ENCODE results near the gene TBRG1.
"Not testable (repeated sequence)": the region's sequence is repeated elsewhere in the genome, so short reads cannot be mapped to it uniquely, and the experiment has no call there.

Gene TBRG1

DNA sequence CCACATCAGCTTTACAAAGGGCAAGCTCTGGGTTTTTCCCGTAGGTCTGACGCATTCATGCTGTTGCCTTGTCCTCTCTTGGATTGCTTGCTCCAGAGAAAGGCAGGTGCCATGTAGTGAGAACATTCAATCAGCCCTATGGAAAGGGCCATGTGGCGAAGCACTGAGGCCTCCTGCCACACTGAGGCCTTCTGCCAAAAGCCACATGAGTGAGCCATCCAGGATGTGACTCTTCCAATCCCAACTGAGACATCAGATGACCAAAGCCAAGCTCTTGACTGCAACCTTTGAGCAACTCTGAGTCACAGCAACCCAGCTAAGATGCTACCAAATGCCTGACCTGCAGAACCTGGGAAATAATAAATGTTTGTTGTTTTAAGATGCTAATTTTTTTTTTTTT is 20.5 kb upstream of the TBRG1 start:
- Mint-ChIP-seq H3K4me3 (no peak overlapping the region), H3K27me3 (peaks cover 8% of the 10 kb centered on the region), H3K27ac (no peak overlapping the region), H3K9me3 (no peaks in the 10 kb centered on the region), H3K36me3 (no peaks in the 10 kb centered on the region), H3K4me1 (no peaks in the 10 kb centered on the region)
- no peak for DNase-seq
- CTCF ChIA-PET, result interaction anchor here (2.1 kb wide), 1 partner anchor 17 kb away, joined by 5 read pairs; no protein-coding TSS in a partner anchor

DNA sequence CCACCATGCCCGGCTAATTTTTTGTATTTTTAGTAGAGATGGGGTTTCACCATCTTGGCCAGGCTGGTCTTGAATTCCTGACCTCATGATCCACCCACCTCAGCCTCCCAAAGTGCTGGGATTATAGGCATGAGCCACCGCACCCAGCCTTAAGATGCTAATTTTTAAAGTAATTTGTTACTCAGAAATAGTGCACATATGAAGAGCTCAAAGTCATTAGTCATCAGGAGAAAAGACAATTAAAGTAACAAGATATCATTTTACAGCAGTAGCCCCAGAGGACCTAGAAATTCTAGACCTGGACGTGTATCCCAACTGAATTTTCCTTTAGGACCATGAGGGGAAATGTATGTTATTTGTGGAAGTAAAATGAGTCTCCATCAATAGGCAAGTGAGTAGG is 19.9 kb upstream of the TBRG1 start:
- DNase-seq, CTCF ChIA-PET, H3K4me1 Mint-ChIP-seq, H3K36me3 Mint-ChIP-seq, H3K27ac Mint-ChIP-seq, H3K27me3 Mint-ChIP-seq, H3K9me3 Mint-ChIP-seq, H3K4me3 Mint-ChIP-seq: not testable (repeated sequence)

DNA sequence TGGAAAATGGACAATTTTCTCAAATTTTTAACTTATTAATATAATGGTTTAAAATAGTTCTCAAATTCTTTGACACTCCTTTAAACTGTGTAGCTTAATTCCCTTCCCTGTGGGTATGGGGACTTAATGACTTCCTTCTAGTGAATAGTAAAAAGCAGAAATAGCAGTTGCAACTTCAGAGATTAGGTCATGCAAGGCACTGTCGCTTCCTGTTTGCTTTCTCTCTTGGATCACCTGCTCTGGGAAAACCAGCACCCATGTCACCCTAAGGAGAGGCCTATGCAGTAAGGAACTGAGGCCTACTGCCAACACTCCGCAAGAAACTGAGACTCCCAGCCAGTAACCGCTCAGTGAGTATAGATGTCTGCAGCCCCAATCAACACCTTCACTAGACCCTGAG is 16.9 kb upstream of the TBRG1 start:
- H3K4me3 Mint-ChIP-seq, result no peak overlapping the region
- H3K27ac Mint-ChIP-seq, result no peak overlapping the region
- peaks cover 3% of the 10 kb centered on the region for H3K27me3 Mint-ChIP-seq
- no peaks in the 10 kb centered on the region for H3K36me3 Mint-ChIP-seq
- no peaks in the 10 kb centered on the region for H3K4me1 Mint-ChIP-seq
- H3K9me3 Mint-ChIP-seq, result no peaks in the 10 kb centered on the region
- CTCF ChIA-PET, result no interaction called here
- no peak for DNase-seq

DNA sequence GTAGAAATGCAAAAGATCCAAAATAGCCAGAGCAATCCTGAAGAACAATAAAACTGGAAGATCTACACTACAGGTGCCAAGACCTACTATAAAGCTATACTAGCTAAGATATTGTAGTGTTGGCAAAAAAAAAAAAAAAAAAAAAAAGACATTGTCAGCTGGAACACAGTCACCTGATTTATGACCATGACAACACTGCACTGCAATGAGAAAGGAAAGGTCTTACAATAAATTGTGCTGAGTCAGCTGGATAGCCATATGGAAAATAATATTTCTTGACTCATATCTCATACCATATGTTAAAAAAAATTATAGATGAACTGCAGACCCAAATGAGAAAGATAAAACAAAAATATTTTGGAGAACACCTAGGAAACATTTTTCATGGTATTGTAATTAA is 14.5 kb upstream of the TBRG1 start:
- H3K27me3 Mint-ChIP-seq, result peaks cover 3% of the 10 kb centered on the region
- DNase-seq, result no peak
- H3K9me3 Mint-ChIP-seq, result no peaks in the 10 kb centered on the region
- no peak overlapping the region for H3K27ac Mint-ChIP-seq
- no peak overlapping the region for H3K4me3 Mint-ChIP-seq
- CTCF ChIA-PET, result no interaction called here
- peaks cover 7% of the 10 kb centered on the region for H3K4me1 Mint-ChIP-seq
- no peaks in the 10 kb centered on the region for H3K36me3 Mint-ChIP-seq

DNA sequence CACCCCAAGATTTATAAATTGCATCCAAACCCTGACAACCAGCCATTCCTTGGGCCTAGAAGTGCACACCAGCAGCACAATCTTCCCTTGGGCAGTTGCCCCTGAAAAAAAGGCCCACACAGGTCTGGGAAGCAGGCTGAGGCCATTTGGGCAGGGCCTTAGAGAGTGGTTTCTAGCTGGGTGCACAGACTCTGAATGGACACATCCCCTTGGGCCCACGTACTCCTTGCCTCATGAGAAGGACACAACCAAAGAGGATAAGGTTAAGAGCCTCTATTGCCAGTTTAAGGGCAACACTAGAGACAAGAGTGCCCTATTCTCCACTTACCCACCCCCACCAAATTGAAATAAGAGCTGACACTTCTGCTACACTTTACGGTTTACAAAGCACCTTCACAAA is 12.4 kb upstream of the TBRG1 start:
- Mint-ChIP-seq H3K27me3 (peaks cover 8% of the 10 kb centered on the region), H3K36me3 (no peaks in the 10 kb centered on the region), H3K9me3 (no peaks in the 10 kb centered on the region), H3K4me3 (no peak overlapping the region), H3K4me1 (peaks cover 7% of the 10 kb centered on the region), H3K27ac (no peak overlapping the region)
- CTCF ChIA-PET, result interaction anchor here (1.0 kb wide), 1 partner anchor 9 kb away, joined by 3 read pairs; no protein-coding TSS in a partner anchor
- DNase-seq, result no peak

DNA sequence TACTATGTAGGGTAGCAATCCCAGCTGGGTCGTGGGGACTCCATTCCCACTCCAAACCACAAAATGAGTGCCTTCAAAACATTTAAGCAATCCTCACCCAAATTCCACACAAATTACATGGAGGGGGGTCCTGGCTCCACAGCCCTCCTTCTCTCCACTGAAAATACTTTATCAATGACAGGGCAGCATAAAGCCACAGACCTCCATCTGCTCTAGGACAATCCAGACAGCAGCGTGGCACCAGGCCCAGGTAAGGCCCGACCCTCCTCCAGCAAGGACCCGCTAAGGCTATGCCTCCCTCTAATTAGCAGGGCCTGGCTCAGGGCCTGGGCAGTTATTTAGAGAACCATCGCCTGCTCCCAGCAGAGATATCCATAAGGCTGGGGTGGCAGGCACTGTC is 11.6 kb upstream of the TBRG1 start, which contains the start of gene PANX3:
Gene PANX3, plus strand, starts transcription at position 365 of the 400 bp plus-strand sequence. CDS start 129 bp downstream, outside the sequence.
- CTCF ChIA-PET, result no interaction called here
- H3K4me1 Mint-ChIP-seq, result peaks cover 7% of the 10 kb centered on the region
- no peak within 1 kb of the TSS for H3K4me3 Mint-ChIP-seq
- H3K27me3 Mint-ChIP-seq, result peaks cover 4% of the 10 kb centered on the region
- no peaks in the 10 kb centered on the region for H3K36me3 Mint-ChIP-seq
- no peaks in the 10 kb centered on the region for H3K9me3 Mint-ChIP-seq
- DNase-seq, result no peak
- no peak within 1 kb of the TSS for H3K27ac Mint-ChIP-seq

DNA sequence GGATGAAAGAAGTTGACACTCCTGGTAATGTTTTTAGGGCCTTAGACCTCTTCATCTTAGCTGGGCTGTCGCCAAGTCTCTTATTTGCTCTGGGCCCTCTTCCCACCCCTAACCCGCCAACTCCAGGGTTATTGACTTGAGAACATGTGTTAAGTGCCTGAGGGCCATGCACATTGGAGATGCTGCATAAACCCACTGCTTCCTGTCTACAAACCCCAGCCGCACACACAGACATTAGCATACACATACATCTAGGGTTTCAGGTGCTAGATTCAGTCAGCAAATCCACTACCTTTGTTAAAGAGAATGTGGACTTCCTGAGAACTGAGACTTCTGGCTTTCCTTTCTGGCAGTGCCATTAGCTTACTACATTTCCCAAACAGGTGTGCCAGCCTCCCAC is 10.6 kb upstream of the TBRG1 start:
- Mint-ChIP-seq H3K27me3 (peaks cover 9% of the 10 kb centered on the region), H3K27ac (no peak overlapping the region), H3K9me3 (no peaks in the 10 kb centered on the region), H3K4me1 (peaks cover 7% of the 10 kb centered on the region), H3K4me3 (no peak overlapping the region), H3K36me3 (no peaks in the 10 kb centered on the region)
- CTCF ChIA-PET, result no interaction called here
- peak; percentile 50 for DNase-seq

DNA sequence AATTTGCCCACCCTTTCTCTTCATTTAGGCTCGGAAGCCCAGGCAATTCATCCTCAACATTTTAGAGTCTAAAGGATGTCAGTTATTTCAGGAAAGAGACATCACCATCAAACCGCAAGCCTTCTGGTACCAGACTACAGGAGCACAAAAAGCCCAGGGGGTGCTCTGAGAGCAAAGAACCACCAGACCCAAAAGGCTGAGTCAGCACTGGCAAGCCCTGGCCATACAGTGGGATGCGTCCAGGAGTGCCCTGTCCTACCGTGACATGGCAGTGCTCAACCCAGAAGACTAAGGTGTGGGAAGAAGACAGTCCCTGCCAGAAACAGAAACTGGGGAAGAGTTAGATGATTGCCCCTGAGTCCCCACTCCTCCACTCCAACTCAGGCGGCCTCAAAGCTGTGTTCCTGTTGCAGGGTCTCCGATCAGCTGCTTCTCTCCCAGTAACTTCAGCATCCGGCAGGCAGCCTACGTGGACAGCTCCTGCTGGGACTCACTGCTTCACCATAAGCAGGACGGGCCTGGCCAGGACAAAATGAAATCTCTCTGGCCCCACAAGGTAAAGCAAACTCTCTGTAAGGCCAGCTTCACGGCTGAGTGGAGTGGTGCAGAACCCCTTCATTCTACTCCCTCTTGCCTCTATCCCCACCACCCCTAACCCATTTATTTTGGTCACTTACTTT is 10.0 kb upstream of the TBRG1 start:
- DNase-seq, result no peak
- no peak overlapping the region for H3K4me3 Mint-ChIP-seq
- H3K4me1 Mint-ChIP-seq, result peaks cover 7% of the 10 kb centered on the region
- H3K27me3 Mint-ChIP-seq, result peaks cover 10% of the 10 kb centered on the region
- no peaks in the 10 kb centered on the region for H3K9me3 Mint-ChIP-seq
- H3K27ac Mint-ChIP-seq, result no peak overlapping the region
- H3K36me3 Mint-ChIP-seq, result no peaks in the 10 kb centered on the region
- CTCF ChIA-PET, result no interaction called here

DNA sequence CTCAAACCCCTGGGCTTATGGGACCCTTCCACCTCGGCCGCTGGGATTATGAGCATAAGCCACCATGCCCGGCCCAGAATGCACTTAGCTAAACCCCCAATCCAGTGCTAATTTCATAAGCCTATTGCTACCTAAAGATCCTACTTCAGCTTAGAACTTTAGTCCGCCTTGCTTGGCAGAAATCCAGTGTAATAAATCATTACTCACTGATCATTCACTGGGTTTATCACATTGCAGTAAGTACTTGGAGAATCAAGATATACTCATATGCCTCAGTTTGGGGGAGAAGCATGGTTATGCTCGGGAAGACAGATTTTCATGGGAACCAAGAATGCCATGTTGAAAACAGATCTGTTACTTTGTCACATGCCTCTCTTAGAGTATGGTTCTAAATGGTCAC is 3.8 kb upstream of the TBRG1 start:
- Mint-ChIP-seq H3K4me3 (no peak overlapping the region), H3K36me3 (no peaks in the 10 kb centered on the region), H3K9me3 (no peaks in the 10 kb centered on the region), H3K27ac (no peak overlapping the region), H3K4me1 (peaks cover 6% of the 10 kb centered on the region), H3K27me3 (peaks cover 23% of the 10 kb centered on the region)
- no peak for DNase-seq
- CTCF ChIA-PET, result interaction anchor here (1.3 to 1.9 kb wide), 2 partner anchors 12 to 51 kb away, joined by 4 to 5 read pairs; no protein-coding TSS in a partner anchor

DNA sequence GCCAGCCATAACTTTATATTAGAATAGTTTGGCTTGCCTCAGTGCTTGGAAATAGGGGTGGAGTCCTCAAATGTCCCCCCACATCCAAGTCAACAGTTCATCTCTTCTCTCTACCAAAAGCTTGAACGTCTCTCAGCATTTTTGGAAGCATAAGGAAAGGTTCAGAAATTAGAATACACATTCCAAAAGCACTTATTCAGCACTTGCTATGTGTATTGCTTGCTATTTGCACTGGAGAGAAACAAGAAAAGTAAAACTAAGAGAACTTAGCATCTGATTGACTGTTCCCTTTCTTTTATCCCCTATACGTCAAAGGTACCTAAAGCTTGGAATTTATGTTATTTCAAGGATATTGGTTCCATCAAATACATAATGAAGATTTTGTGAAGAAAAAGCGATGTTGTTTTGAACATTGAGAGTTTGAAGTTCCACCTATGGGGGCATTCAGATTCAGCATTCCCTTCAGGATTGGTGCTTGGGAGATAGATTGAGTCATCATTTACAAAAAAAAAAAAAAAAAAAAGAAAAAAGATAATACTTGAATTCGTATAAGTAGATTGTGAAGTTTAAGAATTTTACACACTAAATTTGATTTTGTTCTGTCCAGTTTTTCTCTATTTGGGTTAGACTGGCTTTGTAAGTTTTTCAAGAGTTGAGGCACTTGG is 1.3 kb downstream of the TBRG1 start:
- H3K9me3 Mint-ChIP-seq, result no peaks in the 10 kb centered on the region
- peak overlapping the region; percentile 88 for H3K4me3 Mint-ChIP-seq
- H3K4me1 Mint-ChIP-seq, result peaks cover 16% of the 10 kb centered on the region
- CTCF ChIA-PET, result interaction anchor here (1.1 to 1.9 kb wide), 3 partner anchors 9 to 139 kb away, joined by 3 to 8 read pairs (median 5); no protein-coding TSS in a partner anchor
- H3K36me3 Mint-ChIP-seq, result peaks cover 28% of the 10 kb centered on the region
- no peak for DNase-seq
- no peak overlapping the region for H3K27ac Mint-ChIP-seq
- peaks cover 13% of the 10 kb centered on the region for H3K27me3 Mint-ChIP-seq

DNA sequence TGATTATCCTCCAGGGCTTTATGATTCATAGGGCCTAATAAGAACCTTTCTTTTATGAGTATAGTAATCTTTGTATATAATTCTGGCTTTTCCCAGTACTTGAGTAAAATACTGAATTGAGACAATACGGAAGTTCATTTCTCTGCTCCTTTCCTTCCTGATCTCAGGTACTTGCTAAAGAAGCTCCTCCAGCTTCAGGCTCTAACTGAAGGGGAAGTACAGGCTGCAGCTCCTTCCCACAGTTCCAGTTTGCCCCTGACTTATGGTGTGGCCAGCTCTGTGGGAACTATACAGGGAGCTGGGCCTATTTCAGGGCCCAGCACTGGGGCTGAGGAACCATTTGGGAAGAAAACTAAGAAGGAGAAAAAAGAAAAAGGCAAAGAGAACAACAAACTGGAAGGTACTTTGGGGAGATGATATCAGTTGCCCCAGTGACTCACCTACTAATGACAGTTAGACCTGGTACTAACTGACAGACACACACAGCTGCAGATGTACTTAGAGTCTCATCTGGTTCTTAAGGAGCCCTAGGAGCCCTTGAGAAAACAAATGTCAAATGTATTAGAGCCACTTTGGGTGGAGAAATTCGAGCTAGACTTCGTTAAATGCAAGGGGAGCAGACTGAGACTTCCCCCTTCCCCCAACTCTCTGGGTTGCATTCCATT is 3.0 kb downstream of the TBRG1 start:
- Mint-ChIP-seq H3K27ac (no peak overlapping the region), H3K27me3 (peaks cover 6% of the 10 kb centered on the region), H3K4me1 (peaks cover 16% of the 10 kb centered on the region), H3K36me3 (peaks cover 36% of the 10 kb centered on the region), H3K9me3 (no peaks in the 10 kb centered on the region), H3K4me3 (no peak overlapping the region)
- DNase-seq, result no peak
- CTCF ChIA-PET, result interaction anchor here (0.6 to 1.4 kb wide), 3 partner anchors 11 to 251 kb away, joined by 3 to 5 read pairs (median 4); no protein-coding TSS in a partner anchor

DNA sequence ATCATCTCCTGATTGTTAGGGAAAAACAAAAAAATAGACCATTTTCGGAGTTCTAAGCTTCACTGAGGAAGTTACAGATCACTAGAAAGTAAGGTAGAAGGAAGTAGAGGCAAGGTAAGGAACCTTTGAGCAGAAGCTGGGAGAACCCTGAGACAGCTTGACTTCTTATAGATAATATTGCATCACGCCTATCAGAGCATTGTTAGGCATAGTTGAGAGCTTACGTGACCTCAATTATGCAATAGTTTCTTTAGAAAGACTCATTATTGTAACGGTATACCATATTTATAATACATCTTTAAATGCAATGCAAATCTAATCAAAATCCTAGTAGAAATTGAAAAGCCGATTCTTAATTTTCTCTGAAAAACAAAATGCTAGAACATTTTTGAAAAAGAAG is 4.9 kb downstream of the TBRG1 start:
- Mint-ChIP-seq H3K27ac (no peak overlapping the region), H3K9me3 (no peaks in the 10 kb centered on the region), H3K27me3 (peaks cover 3% of the 10 kb centered on the region), H3K36me3 (peaks cover 49% of the 10 kb centered on the region), H3K4me1 (peaks cover 16% of the 10 kb centered on the region), H3K4me3 (no peak overlapping the region)
- no peak for DNase-seq
- CTCF ChIA-PET, result interaction anchor here (1.5 kb wide), 1 partner anchor 15 kb away, joined by 3 read pairs; no protein-coding TSS in a partner anchor

DNA sequence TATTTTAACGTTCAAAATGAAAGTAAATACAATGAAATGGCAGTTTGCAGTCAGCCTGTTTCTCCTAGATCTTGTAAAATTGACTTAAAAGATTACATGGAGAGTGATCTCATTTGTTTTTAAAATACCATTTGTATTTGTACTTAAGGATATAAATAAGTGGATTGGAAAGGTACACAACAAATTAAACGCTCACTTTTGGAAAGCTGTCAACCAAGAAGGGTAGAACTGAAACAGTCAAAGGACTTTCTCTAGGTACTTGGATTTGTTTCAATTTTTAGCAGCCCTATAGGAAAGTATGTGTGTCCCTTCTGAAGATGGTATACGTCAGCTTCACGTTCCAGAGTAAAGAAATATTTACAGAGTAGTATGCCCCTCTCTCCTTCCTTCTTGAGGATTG is 7.3 kb downstream of the TBRG1 start:
- Mint-ChIP-seq H3K27me3 (no peaks in the 10 kb centered on the region), H3K9me3 (no peaks in the 10 kb centered on the region), H3K36me3 (peaks cover 58% of the 10 kb centered on the region), H3K27ac (no peak overlapping the region), H3K4me1 (peaks cover under 1% of the 10 kb centered on the region), H3K4me3 (no peak overlapping the region)
- CTCF ChIA-PET, result interaction anchor here (1.5 to 1.6 kb wide), 2 partner anchors 12 to 14 kb away, joined by 4 to 5 read pairs; no protein-coding TSS in a partner anchor
- no peak for DNase-seq

DNA sequence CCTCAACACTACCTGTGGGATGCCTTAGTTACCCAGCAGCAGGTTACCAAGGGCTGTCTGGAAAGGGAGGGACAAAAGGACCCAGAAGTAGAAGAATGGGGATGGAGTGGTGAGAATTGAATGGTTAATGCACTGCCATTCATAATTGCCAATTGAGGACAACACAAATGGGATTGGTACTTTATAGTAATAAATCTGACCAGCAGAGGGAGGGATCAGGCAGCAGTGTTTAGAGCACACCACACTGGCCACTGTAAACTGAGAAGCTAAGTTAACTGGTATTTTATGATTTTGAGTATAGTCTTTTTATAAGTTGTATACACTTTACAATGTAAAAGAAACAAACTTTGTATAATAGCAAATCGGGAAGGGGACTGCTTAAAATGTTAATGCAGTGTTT is 10.7 kb downstream of the TBRG1 start:
- Mint-ChIP-seq H3K27ac (no peak overlapping the region), H3K9me3 (no peaks in the 10 kb centered on the region), H3K36me3 (peaks cover 56% of the 10 kb centered on the region)

More for the DNA sequence above, 10.7 kb downstream of the TBRG1 start:
- no peak overlapping the region for H3K4me3 Mint-ChIP-seq
- CTCF ChIA-PET, result interaction anchor here (1.0 to 1.7 kb wide), 4 partner anchors 9 to 243 kb away, joined by 3 to 6 read pairs (median 4); no protein-coding TSS in a partner anchor
- DNase-seq, result no peak
- H3K4me1 Mint-ChIP-seq, result no peaks in the 10 kb centered on the region
- H3K27me3 Mint-ChIP-seq, result no peaks in the 10 kb centered on the region

Measured in activated naive CD4-positive, alpha-beta T cell treated with anti-CD3 and anti-CD28 coated beads, Interleukin-2, amount 10 ng/mL, durations not matched to agents 7 days and 5 days (primary cell).